PC-3 (cell line): ENCODE measurements around the gene CDH13.

ENCODE experiments used
- CTCF ChIP-seq: fragments of 300-600 bp; sonication (generic); conservative IDR thresholded peaks from 2 replicates; pipeline ENCODE4 v1.5.1; 2017; ENCODE audit warnings: antibody characterized with exemption, low read depth, mild to moderate bottlenecking, low read length
- EZH2 ChIP-seq: fragments of 300-600 bp; sonication (generic); IDR thresholded peaks from one replicate; pipeline ENCODE4 v1.6.1; 2017; ENCODE audit warnings: antibody characterized with exemption, mild to moderate bottlenecking, low read length; ENCODE audit not compliant: unreplicated experiment

GRCh38 chr16:83301971-83302370 is 675.2 kb downstream of the CDH13 start:
- TF ChIP-seq CTCF, result no peak
- TF ChIP-seq EZH2, result no peak
